ENCODE data around the gene NUDT17.

- TF ChIP-seq CTCF (IDR thresholded peaks at IDR 0.05) (no peak), POLR2AphosphoS5 (IDR thresholded peaks at IDR 0.05) (no peak), POLR2A (IDR thresholded peaks at IDR 0.05) (no peak), EP300 (IDR thresholded peaks at IDR 0.05) (no peak)
Observed at GRCh38 chr1:145828367-145829026, 16.9 kb upstream of the NUDT17 start.

Measured in upper lobe of left lung (tissue), 4 donors.